WTC11 (cell line): ENCODE results near the gene FOXC1.

Source experiments
- CBFB ChIP-seq: sonication (generic); formaldehyde crosslinking; IDR thresholded peaks from 2 replicates; pipeline ENCODE4 v1.8.1; 2022; ENCODE audit warnings: mild to moderate bottlenecking, low read depth, missing genetic modification reagents
- CREB1 ChIP-seq: sonication (generic); formaldehyde crosslinking; IDR thresholded peaks from 2 replicates; pipeline ENCODE4 v1.8.0; 2023; ENCODE audit warnings: mild to moderate bottlenecking, missing genetic modification reagents
- CREM ChIP-seq: sonication (generic); formaldehyde crosslinking; IDR thresholded peaks from 2 replicates; pipeline ENCODE4 v1.8.1; 2022; ENCODE audit warnings: mild to moderate bottlenecking, missing genetic modification reagents, moderate library complexity
- KAT7 ChIP-seq: sonication (generic); formaldehyde crosslinking; IDR thresholded peaks from 2 replicates; pipeline ENCODE4 v1.8.1; 2023; ENCODE audit warnings: missing genetic modification reagents, mild to moderate bottlenecking, borderline replicate concordance
- MLX ChIP-seq: sonication (generic); formaldehyde crosslinking; IDR thresholded peaks from 2 replicates; pipeline ENCODE4 v1.8.1; 2023; ENCODE audit warnings: mild to moderate bottlenecking, missing genetic modification reagents, moderate library complexity
- NR2C2 ChIP-seq: sonication (generic); formaldehyde crosslinking; IDR thresholded peaks from 2 replicates; pipeline ENCODE4 v1.8.0; 2022; ENCODE audit warnings: mild to moderate bottlenecking, missing genetic modification reagents
- SP1 ChIP-seq: sonication (generic); formaldehyde crosslinking; conservative IDR thresholded peaks from 2 replicates; pipeline ENCODE4 v1.8.1; 2022; ENCODE audit warnings: missing genetic modification reagents
- TEAD4 ChIP-seq: sonication (generic); formaldehyde crosslinking; IDR thresholded peaks from 2 replicates; pipeline ENCODE4 v1.8.0; 2022; ENCODE audit warnings: mild to moderate bottlenecking, missing genetic modification reagents
- ZBTB21 ChIP-seq: sonication (generic); formaldehyde crosslinking; IDR thresholded peaks from 2 replicates; pipeline ENCODE4 v1.8.1; 2023; ENCODE audit warnings: mild to moderate bottlenecking, missing genetic modification reagents, borderline replicate concordance
- ZNF121 ChIP-seq: sonication (generic); formaldehyde crosslinking; IDR thresholded peaks from 2 replicates; pipeline ENCODE4 v1.8.0; 2023; ENCODE audit warnings: missing genetic modification reagents
- ZNF317 ChIP-seq: sonication (generic); formaldehyde crosslinking; IDR thresholded peaks from 2 replicates; pipeline ENCODE4 v1.8.1; 2023; ENCODE audit warnings: low read depth, mild to moderate bottlenecking, moderate library complexity, missing genetic modification reagents, borderline replicate concordance
- ZNF423 ChIP-seq: fragments of 250-450 bp; sonication (Bioruptor Pico); IDR thresholded peaks from 2 replicates; pipeline ENCODE4 v2.1.2; 2022; ENCODE audit warnings: mild to moderate bottlenecking, moderate library complexity
- TF ChIP-seq, protein P1 (sequence below): fragments of 200-600 bp; IDR thresholded peaks from 2 replicates; pipeline ENCODE4 v1.8.0; 2022; ENCODE audit warnings: antibody characterized with exemption

- TF ChIP-seq ZBTB21 (no peak), SP1 (CRISPR knock-in tag) (no peak), KAT7 (CRISPR knock-in tag) (no peak), NR2C2 (CRISPR knock-in tag) (no peak), TEAD4 (CRISPR knock-in tag) (no peak), ZNF317 (CRISPR knock-in tag) (no peak), ZNF423 (CRISPR knock-in tag) (no peak), CREM (CRISPR knock-in tag) (no peak), ZNF121 (CRISPR knock-in tag) (no peak), CREB1 (CRISPR knock-in tag) (no peak), CBFB (CRISPR knock-in tag) (no peak), MLX (CRISPR knock-in tag) (no peak)
- TF ChIP-seq, protein P1, sequence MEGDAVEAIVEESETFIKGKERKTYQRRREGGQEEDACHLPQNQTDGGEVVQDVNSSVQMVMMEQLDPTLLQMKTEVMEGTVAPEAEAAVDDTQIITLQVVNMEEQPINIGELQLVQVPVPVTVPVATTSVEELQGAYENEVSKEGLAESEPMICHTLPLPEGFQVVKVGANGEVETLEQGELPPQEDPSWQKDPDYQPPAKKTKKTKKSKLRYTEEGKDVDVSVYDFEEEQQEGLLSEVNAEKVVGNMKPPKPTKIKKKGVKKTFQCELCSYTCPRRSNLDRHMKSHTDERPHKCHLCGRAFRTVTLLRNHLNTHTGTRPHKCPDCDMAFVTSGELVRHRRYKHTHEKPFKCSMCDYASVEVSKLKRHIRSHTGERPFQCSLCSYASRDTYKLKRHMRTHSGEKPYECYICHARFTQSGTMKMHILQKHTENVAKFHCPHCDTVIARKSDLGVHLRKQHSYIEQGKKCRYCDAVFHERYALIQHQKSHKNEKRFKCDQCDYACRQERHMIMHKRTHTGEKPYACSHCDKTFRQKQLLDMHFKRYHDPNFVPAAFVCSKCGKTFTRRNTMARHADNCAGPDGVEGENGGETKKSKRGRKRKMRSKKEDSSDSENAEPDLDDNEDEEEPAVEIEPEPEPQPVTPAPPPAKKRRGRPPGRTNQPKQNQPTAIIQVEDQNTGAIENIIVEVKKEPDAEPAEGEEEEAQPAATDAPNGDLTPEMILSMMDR = no peak
These were observed 15.4 kb downstream of the FOXC1 start for GRCh38 chr6:1624851-1625781.
